Measurements from ENCODE around the gene NELL2.

The NELL2 gene

DNA sequence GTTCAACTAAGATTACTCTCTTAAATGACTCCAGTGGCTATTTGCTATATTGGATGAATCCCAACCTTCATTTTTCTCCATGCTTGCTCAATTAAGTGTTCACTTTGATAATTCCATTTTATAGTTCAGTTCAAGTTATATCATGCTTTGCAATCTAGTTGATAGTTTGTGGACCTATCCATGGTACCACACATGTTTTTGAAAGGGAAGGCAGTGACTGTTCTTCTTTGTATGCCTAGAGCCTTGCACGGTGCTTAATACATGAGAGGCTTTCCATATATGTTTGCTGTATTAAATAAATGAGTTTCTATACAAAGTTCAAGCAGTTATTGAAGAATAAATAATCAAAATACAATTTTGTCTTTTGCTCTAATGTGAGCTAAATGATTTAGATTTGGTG, 391.3 kb downstream of the NELL2 start:
- DNase-seq (ENCODE audit: low read depth, low spot score), result no peak

- DNase-seq (ENCODE audit: low read depth, low spot score), result no peak
Measured at GRCh38 chr12:44477331-44477980, 398.7 kb downstream of the NELL2 start.

DNA sequence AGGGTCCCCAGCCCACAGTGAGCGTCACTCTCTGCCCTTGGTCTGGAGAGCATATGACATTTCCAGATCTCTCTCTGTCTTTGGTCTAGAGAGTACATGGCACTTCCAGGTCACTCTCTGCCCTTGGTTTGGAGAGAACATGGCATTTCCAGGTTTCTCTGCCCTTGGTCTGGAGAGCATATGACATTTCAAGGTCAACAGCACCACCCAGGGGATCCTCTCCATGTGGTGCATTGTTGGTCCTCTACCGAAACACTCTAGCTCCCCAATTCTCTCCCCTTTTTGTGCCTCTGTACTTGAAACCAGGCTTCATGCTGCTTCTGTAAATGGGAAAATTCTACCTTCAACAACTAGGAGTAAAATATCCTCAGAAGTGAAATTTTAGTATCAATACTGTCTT, 399.4 kb downstream of the NELL2 start:
- no peak for DNase-seq (ENCODE audit: low read depth, low spot score)

DNA sequence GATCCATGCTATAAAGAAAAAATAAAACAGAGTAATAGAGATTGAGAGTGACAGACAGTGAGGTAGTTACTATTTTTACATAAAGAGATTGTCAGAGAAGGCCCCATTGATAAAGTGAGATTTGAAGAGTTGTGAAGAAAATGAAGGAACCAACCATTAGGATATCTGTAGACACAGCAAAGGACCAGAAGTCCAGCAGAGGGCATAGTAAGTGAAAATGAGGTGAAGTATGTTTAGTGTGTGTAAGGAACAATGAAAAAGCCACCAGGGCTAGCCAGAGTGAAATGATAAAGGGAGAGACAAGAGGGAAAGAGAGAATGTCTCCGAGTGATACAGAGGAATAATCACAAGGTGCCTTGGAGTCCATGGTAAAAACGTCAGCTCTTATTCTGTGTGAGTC, 411.0 kb downstream of the NELL2 start:
- DNase-seq (ENCODE audit: low read depth, low spot score), result no peak

DNA sequence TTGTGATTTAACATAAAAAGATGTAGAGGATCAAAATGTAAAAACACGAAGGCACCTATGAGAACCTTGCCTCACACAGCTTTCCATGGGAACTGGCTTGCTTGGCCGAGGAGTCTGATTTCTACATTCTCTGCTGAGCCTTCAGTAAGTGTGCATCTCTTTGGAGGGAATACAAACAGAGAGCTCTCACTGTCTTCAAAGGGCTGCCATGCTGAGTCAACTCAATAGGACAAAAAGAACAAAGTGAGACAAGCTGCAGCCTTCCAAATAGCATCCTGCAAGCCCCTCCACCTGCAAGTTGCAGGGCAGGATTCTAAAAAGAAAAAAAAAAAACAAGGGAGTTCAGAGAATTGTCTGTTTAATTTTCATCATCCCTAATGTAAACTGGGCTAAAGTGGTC, 411.9 kb downstream of the NELL2 start:
- no peak for DNase-seq (ENCODE audit: low read depth, low spot score)

GRCh38 chr12:44462729-44463128, 413.4 kb downstream of the NELL2 start:
- DNase-seq (ENCODE audit: low read depth, low spot score), result no peak

DNA sequence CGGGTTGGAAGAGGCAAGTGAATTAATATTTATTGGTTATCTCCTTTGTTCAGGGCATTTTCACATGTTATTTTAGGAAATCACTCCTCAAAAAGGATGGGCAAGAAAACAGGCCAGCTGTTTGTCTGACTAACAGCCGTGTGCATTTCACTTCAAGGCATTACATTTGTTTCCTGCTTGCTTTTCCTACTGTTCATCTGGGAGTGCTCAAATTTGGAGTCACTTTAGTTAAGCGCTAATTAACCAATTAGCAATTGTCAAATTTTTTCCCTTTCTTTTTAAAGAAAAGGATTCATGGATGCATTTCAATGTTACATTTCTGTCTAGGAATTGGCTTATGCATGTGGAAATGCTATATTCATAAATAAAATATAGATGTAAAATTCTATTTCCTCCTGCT, 415.9 kb downstream of the NELL2 start:
- DNase-seq (ENCODE audit: low read depth, low spot score), result no peak

- DNase-seq (ENCODE audit: low read depth, low spot score), result no peak
Measured at GRCh38 chr12:44459569-44459968, 416.5 kb downstream of the NELL2 start.
